GM21737 (cell line): ENCODE data around the gene CDKN3.
"Not testable (repeated sequence)": the region's sequence is repeated elsewhere in the genome, so short reads cannot be mapped to it uniquely, and the experiment has no call there.

Experiments
- ATAC-seq: cut with Tn5 transposase; IDR thresholded peaks from one replicate; pipeline ENCODE4 v1.9.1; 2021; ENCODE audit warnings: mild to moderate bottlenecking, moderate library complexity; ENCODE audit not compliant: unreplicated experiment

Gene CDKN3

GRCh38 chr14:54420478-54421142 is 23.8 kb downstream of the CDKN3 start:
- ATAC-seq: no peak

- ATAC-seq: no peak
These were observed 27.2 kb downstream of the CDKN3 start for GRCh38 chr14:54423991-54424390.

- ATAC-seq: no peak
These were observed 27.7 kb downstream of the CDKN3 start for GRCh38 chr14:54424479-54424901.

- no peak for ATAC-seq
These were observed 28.3 kb downstream of the CDKN3 start for GRCh38 chr14:54425068-54425467.

GRCh38 chr14:54425537-54426274 is 28.9 kb downstream of the CDKN3 start:
- ATAC-seq: no peak

- no peak for ATAC-seq
These were observed 31.1 kb downstream of the CDKN3 start for GRCh38 chr14:54427871-54428270.

GRCh38 chr14:54428527-54428926 is 31.7 kb downstream of the CDKN3 start:
- no peak for ATAC-seq

GRCh38 chr14:54435500-54435981 is 38.7 kb downstream of the CDKN3 start:
- no peak for ATAC-seq

- not testable (repeated sequence) for ATAC-seq
These were observed 41.1 kb downstream of the CDKN3 start for GRCh38 chr14:54437954-54438353.

GRCh38 chr14:54438703-54439102 is 41.9 kb downstream of the CDKN3 start:
- ATAC-seq: no peak

- ATAC-seq: no peak
These were observed 43.2 kb downstream of the CDKN3 start for GRCh38 chr14:54440037-54440436.

GRCh38 chr14:54440476-54440872 is 43.7 kb downstream of the CDKN3 start:
- no peak for ATAC-seq

GRCh38 chr14:54440873-54441868 is 44.4 kb downstream of the CDKN3 start, which contains the start of gene CNIH1:
Gene CNIH1, minus strand, starts transcription at chr14:54441374. Its CDS starts 47 bp downstream, at chr14:54441327.
- peak; percentile 95 for ATAC-seq

GRCh38 chr14:54442961-54443360 is 46.2 kb downstream of the CDKN3 start:
- not testable (repeated sequence) for ATAC-seq

- no peak for ATAC-seq
These were observed 47.2 kb downstream of the CDKN3 start for GRCh38 chr14:54443981-54444380.

GRCh38 chr14:54444681-54445080 is 47.9 kb downstream of the CDKN3 start:
- no peak for ATAC-seq

GRCh38 chr14:54446161-54446693 is 49.4 kb downstream of the CDKN3 start:
- ATAC-seq: no peak

- ATAC-seq: no peak
These were observed 50.5 kb downstream of the CDKN3 start for GRCh38 chr14:54447231-54447692.

- ATAC-seq: no peak
These were observed 53.7 kb downstream of the CDKN3 start for GRCh38 chr14:54450535-54450934.

- ATAC-seq: no peak
These were observed 54.4 kb downstream of the CDKN3 start for GRCh38 chr14:54451121-54451601.
